T1000 (cell line): Measurements from ENCODE around the gene CLEC17A.
"Not testable (repeated sequence)": the region's sequence is repeated elsewhere in the genome, so short reads cannot be mapped to it uniquely, and the experiment has no call there.

Experiments used
- DNase-seq: peaks from one replicate; lab custom pipeline; 2025; ENCODE audit warnings: mixed read lengths; lab: John Stamatoyannopoulos, UW

CLEC17A gene

DNA sequence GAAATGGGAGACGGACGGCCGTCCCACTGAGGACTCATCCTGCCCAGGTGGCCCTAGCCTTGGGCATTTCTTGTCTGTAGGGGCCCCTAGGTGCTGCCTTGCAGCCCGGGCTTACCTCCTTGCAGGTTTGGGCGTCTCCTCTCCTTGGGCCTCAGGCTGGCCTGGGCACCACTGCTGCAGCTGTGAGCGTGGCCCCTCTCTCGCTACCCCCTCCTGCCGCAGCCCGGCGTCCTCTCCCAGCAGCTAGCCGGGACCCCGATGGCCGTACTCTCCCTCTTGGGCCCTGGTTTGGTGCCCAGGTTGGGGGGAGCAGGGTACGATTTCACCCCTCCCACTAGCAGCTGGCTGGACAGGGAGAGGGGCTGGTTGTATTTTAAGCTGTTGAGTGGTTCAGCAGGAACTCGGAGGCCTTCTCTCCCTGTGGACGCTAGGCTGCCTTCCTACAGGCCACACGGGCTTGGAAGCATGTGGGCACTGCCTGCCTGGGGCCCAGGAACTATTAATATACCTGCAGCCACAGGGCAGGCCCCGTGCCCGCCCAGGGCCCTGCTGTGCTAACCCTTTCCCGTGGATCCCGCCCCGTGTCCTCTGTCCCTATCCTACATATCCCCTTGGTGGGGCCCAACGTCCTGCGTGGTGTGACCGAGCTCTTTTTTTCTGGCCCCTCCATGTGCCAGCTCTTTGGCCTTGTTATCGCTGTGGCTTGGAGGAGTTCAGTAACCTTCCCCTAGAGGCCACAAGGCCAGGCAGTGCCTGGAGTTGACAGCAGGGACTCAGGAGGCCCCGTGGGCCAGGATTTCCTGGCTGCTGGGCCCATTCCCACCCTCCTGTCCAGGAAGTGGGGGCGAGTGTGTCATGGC lies 22.7 kb upstream of the CLEC17A start:
- DNase-seq: no peak

GRCh38 chr19:14560776-14561108 lies 22.1 kb upstream of the CLEC17A start:
- DNase-seq: no peak

- no peak for DNase-seq
Measured at GRCh38 chr19:14561249-14561648, 21.6 kb upstream of the CLEC17A start.

GRCh38 chr19:14561847-14562351 lies 21.0 kb upstream of the CLEC17A start:
- DNase-seq: no peak

DNA sequence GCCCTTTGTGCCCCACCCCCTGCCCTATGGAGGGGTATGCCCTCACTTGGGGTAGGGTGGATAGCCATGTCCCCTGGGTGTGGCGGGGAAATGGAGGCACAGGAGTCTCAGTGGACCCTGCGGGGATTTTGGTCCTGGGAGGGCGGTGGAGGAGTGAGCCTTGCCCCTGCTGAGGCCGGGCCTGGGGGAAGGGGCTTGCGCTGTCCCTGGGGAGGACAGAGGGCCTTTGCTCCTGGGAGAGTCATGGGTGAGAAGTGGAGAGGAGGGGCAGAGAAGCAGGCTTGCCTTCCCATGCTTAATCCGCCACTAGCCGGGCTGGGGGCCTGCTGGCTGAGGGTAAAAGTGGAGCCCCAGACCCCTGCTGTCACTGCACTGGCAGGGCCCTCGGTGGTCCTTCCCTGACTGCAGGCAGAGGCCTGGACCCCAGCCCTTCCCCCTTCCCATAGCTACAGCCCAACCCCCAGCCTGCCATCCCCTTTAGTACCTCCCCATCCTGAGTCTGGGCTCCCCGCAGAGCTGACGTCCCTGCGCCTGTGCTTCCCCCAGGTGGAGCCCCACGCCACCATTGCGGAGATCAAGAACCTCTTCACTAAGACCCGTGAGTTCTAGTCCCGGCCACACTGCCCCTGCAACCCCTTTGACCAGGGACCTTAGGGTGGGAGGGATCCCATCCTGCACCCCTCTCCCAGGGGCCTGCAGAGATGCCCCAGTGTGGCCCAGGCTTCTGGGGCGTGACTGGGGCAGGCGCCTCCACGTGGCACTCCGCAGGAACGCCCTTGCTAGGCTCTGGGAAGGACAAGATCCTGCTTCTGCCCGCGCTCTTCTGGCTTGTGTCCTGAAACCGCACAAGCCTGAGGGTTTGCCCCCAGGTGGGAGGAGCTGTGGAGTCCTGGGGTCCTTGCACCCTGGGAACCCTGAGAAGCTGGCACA lies 20.0 kb upstream of the CLEC17A start:
- no peak for DNase-seq

GRCh38 chr19:14563590-14563926 lies 19.3 kb upstream of the CLEC17A start:
- no peak for DNase-seq

DNA sequence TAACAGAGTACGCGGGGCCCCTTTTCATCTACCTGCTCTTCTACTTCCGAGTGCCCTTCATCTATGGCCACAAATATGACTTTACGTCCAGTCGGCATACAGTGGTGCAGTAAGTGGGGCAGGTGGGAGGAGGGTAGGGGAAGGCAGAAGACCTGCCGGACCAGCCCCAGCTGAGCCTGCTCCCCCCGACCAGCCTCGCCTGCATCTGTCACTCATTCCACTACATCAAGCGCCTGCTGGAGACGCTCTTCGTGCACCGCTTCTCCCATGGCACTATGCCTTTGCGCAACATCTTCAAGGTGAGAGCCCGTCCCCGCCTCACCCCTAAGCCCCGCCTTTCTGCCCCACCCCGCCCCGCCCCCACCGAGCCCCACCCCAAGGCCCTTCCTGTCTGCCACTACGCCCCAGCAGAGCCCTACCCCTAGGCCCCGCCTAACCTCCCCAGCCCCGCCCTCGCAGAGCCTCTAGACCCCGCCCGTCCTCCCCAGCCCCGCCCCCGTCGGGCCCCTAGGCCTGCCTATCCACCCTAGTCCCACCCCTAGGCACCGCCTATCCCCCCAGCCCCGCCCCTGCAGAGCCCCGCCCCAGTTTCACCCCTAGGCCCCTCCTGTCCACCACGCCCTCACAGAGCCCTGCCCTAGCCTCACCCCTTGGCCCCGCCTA lies 18.8 kb upstream of the CLEC17A start:
- peak; percentile 54 for DNase-seq

DNA sequence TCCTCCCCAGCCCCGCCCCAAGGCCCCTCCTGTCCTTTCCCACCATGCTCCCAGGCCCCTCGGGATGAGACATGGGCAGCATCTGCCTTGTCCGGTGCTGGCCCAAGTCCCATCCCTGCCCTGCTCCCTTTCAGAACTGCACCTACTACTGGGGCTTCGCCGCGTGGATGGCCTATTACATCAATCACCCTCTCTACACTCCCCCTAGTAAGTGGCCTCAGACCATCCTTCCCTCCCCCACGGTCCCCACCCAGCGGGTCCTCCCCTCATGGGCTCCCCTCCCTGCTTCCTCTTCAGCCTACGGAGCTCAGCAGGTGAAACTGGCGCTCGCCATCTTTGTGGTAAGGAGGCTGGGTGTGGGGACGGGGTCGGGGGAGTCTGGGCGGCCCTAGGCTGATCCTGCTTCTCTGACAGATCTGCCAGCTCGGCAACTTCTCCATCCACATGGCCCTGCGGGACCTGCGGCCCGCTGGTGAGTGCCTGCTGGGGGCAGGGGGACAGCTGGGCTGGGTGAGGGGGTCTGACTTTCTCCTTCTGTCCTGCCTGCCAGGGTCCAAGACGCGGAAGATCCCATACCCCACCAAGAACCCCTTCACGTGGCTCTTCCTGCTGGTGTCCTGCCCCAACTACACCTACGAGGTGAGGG lies 18.1 kb upstream of the CLEC17A start:
- not testable (repeated sequence) for DNase-seq

DNA sequence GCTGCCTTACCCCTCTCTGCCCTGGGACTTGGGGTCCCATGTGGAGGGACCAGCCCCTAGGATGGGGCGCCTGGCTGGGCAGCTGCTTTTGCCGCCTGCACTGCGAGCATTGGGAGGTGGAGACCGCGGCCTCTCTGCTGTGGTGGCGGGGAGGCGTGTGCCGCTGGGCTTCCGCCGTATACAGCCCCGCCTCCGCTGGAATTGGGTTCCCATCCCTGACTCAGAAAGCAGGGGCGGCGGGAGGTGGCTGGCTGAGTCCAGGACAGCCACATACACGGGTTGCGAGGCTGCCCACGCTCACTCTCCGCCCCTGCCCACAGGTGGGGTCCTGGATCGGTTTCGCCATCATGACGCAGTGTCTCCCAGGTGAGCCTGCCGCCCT lies 17.6 kb upstream of the CLEC17A start:
- no peak for DNase-seq

DNA sequence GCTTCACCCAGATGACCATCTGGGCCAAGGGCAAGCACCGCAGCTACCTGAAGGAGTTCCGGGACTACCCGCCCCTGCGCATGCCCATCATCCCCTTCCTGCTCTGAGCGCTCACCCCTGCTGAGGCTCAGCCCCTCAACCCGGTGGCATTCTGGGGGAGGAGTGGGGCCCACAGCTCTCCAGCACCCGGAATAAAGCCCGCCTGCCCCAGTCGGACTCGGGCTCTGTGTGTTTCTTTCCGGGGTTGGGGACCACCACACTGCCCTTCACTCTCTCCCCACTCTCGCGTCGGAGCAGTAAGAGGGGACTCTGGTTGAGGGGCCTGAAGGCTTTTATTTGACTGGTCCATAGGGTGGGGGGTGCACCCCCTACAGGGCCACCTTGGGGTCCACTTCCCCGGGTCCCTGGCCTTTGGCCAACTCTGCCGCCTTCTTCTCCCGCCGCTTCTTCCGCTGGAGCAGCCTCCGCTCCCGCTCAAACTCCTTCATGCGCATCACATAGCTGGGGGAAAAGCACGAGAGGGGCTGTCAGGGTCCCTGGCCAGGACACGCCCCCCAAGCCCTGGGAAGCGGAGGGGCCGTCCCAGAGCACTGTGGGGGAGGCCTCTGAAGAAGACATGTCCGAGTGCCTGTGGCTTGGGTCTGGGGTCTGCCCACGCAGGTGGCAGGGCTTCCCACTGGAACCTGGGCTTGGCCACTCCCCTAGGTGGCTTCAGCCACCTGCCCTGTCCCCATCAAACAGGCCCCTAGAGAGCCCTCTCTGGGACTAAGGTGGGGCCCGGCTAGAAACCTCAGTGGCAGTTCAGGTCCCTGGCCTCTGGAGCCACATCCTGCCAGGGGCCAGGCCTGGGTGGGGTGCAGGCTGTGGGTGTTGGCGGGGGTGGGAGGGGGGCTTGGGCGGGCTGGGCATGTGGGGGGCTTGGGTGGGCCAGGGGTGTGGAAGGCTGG lies 16.8 kb upstream of the CLEC17A start:
- DNase-seq: no peak

DNA sequence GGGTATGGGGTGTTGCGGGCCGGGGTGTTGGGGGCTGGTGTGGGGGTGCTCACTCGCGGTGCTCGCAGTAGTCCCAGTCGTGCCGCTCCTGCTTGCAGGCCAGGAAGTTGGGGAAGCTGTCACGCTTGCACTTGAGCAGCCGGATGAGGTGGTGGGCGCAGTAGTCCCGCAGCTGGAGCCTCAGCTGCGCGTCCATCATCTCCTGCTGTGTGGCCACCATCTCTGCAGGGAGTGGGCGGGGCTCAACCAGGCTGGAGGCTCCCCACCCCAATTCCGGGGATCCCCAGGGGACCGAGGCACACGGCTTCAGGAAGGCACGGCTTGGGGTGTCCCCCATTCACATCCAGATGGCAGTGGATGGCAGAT lies 16.2 kb upstream of the CLEC17A start:
- no peak for DNase-seq

GRCh38 chr19:14567079-14567478 lies 15.8 kb upstream of the CLEC17A start:
- no peak for DNase-seq

DNA sequence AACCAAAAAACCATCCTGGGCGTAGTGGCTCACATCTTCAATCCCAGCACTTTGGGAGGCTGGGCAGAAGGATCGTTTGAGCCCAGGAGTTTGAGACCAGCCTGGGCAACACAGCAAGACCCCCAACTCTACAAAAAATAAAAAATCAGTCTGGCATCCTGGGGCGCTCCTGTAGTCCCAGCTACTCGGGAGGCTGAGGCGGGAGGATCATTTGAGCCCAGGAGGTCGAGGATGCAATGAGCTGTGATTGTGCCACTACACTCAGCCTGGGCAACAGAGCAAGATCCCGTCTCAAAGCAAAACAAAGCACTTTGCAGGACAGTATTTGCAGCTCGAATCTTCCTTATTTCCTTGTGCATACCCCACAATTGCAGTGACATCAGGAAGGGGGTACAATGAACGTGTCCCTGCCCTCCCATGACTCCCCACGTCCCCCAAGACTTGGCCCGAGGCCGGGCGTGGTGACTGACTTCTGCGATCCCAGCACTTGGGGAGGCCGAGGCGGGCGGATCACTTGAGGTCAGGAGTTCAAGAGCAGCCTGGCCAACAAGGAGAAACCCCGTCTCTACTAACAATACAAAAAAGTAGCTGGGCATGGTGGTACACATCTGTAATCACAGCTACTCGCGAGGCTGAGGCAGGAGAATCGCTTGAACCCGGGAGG lies 11.9 kb upstream of the CLEC17A start:
- no peak for DNase-seq

GRCh38 chr19:14571695-14572490 lies 11.0 kb upstream of the CLEC17A start, which contains the start of gene NDUFB7:
Gene NDUFB7, minus strand, starts transcription at chr19:14572066. Its CDS starts 66 bp downstream, at chr19:14572000.
- peak; percentile 82 for DNase-seq

DNA sequence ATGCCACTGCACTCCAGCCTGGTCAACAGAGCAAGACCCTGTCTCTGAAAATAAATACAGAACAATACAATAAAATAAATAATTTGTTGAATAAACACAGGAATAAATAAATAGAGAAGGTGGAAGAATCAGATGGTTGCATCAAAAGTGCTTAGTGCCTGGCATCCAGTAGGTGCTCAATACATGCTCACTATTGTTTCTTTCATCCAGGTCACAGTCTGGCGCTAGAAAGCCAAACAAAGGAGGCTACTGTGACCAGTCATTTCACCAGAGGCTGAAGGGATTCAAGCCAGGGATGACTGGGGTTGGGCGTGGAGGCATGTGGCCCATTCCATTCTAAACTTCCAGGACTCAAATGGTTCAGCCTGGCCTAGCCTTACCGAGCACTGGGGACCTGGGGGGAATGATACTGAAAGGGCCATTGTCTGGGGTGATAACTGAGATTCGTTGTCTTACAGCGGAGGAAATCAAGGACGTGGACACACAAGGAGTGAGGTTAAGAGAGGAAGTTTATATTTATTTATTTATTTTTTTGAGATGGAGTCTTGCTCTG lies 7.4 kb upstream of the CLEC17A start:
- DNase-seq: no peak

GRCh38 chr19:14576363-14576762 lies 6.5 kb upstream of the CLEC17A start:
- DNase-seq: no peak

- DNase-seq: no peak
Measured at GRCh38 chr19:14577264-14577663, 5.6 kb upstream of the CLEC17A start.

GRCh38 chr19:14577885-14578427 lies 4.9 kb upstream of the CLEC17A start:
- no peak for DNase-seq
